Measurements from ENCODE around the gene ATAD3B. TPM values are rescaled to one million over a fixed set of nuclear protein-coding genes. Genes with fewer than 3 reads are reported as not detected.
A peak's percentile ranks its signal among the peaks of the same experiment; 100 is the strongest.

ATAD3B gene
- total and polyA plus RNA-seq, 2 of the 13 experiments (the other 11 are each of a cell fraction or from before 2014, with no cell fraction given), result 9.6 to 31.1 TPM

GRCh38 chr1:1435106-1435903, 36.3 kb upstream of the ATAD3B start, which contains the start of gene VWA1 (continued):
- TF ChIP-seq BCLAF1 (IDR thresholded peaks at IDR 0.05), result no peak
- TF ChIP-seq ZBTB20 (CRISPR knock-in tag; IDR thresholded peaks at IDR 0.05; ENCODE audit: borderline replicate concordance, low read depth), result no peak
- no peak; the same call in 1 of the 2 replicates for TF ChIP-seq ZNF746 (CRISPR knock-in tag; IDR thresholded peaks at IDR 0.05)
- no peak for TF ChIP-seq CEBPG (CRISPR knock-in tag; IDR thresholded peaks at IDR 0.05)
- peak; percentile 60; the same call in 1 of the 2 replicates for TF ChIP-seq ZNF598 (CRISPR knock-in tag; IDR thresholded peaks at IDR 0.05; ENCODE audit: borderline replicate concordance)
- TF ChIP-seq ZBTB1 (CRISPR knock-in tag; IDR thresholded peaks at IDR 0.05; ENCODE audit: borderline replicate concordance), result no peak
- TF ChIP-seq SRY (CRISPR knock-in tag; IDR thresholded peaks at IDR 0.05), result no peak
- TF ChIP-seq PATZ1 (CRISPR knock-in tag; IDR thresholded peaks at IDR 0.05), result peak; percentile 34; the same call in 1 of the 2 replicates
- no peak for TF ChIP-seq MAZ (IDR thresholded peaks at IDR 0.05; ENCODE audit: borderline replicate concordance, low read depth, low read length)
- TF ChIP-seq MAZ (CRISPR knock-in tag; IDR thresholded peaks at IDR 0.05; ENCODE audit: low read depth), result peak; percentile 72; the same call in 1 of the 2 replicates
- TF ChIP-seq LBX2 (CRISPR knock-in tag; IDR thresholded peaks at IDR 0.05; ENCODE audit: borderline replicate concordance), result peak; percentile 49; the same call in 1 of the 2 replicates
- no peak for TF ChIP-seq ZNF709 (CRISPR knock-in tag; IDR thresholded peaks at IDR 0.05)
- TF ChIP-seq CC2D1A (CRISPR knock-in tag; IDR thresholded peaks at IDR 0.05), result no peak
- TF ChIP-seq SRSF1 (optimal IDR thresholded peaks at IDR 0.05; ENCODE audit: low read depth, low read length), result no peak
- no peak for TF ChIP-seq MLXIP (CRISPR knock-in tag; IDR thresholded peaks at IDR 0.05; ENCODE audit: borderline replicate concordance)
- TF ChIP-seq MXD1 (CRISPR knock-in tag; IDR thresholded peaks at IDR 0.05), result peak; percentile 77
- no peak for TF ChIP-seq SETDB1 (CRISPR knock-in tag; IDR thresholded peaks at IDR 0.05; ENCODE audit: borderline replicate concordance)
- no peak for TF ChIP-seq SOX13 (IDR thresholded peaks at IDR 0.05)
- no peak for TF ChIP-seq SOX13 (CRISPR knock-in tag; conservative IDR thresholded peaks at IDR 0.05 in 1 of 2, IDR thresholded peaks at IDR 0.05 in 1 of 2)
